GM12878 (cell line): ENCODE measurements around the gene AP3D1. TPM values are rescaled to one million over a fixed set of nuclear protein-coding genes. Genes with fewer than 3 reads are reported as not detected.

Experiments
- BCL3 ChIP-seq: IDR thresholded peaks from 2 replicates; pipeline ENCODE4 v1.6.1; 2011; ENCODE audit warnings: borderline replicate concordance, low read depth, mild to moderate bottlenecking, moderate library complexity, low read length; ENCODE audit not compliant: insufficient read depth, poor library complexity, severe bottlenecking
- DPF2 ChIP-seq: fragments of 450-650 bp; IDR thresholded peaks from 2 replicates; pipeline ENCODE4 v1.6.1; 2017; ENCODE audit warnings: mild to moderate bottlenecking
- ETV6 ChIP-seq, 2 experiments: fragments of 450-650 bp in 1 of 2; IDR thresholded peaks in 1 of 2; conservative IDR thresholded peaks in 1 of 2; 2 replicates each; pipeline ENCODE4 v1.6.1; 2014; ENCODE audit warnings: antibody characterized with exemption in 1 of 2, borderline replicate concordance in 1 of 2, low read depth in 1 of 2, mild to moderate bottlenecking in 1 of 2, moderate library complexity in 1 of 2
- JUND ChIP-seq: IDR thresholded peaks from 2 replicates; pipeline ENCODE4 v1.6.1; 2012; ENCODE audit warnings: low read depth, mild to moderate bottlenecking, low read length, improper control_type of control experiment, moderate library complexity
- KAT2A ChIP-seq: conservative IDR thresholded peaks from 2 replicates; pipeline ENCODE4 v1.6.1; 2011; ENCODE audit warnings: low read depth, low read length; ENCODE audit not compliant: control insufficient read depth
- LARP7 ChIP-seq: fragments of 450-650 bp; IDR thresholded peaks from 2 replicates; pipeline ENCODE4 v1.6.1; 2017; ENCODE audit warnings: mild to moderate bottlenecking
- NKRF ChIP-seq: fragments of 450-650 bp; conservative IDR thresholded peaks from 2 replicates; pipeline ENCODE4 v1.6.1; 2017; ENCODE audit warnings: mild to moderate bottlenecking, moderate library complexity
- NR2F1 ChIP-seq: fragments of 450-650 bp; conservative IDR thresholded peaks from 2 replicates; pipeline ENCODE4 v1.6.1; 2017; ENCODE audit warnings: mild to moderate bottlenecking
- POLR2AphosphoS2 ChIP-seq: IDR thresholded peaks from 2 replicates; pipeline ENCODE4 v1.6.1; 2011; ENCODE audit warnings: low read depth, mild to moderate bottlenecking, low read length, improper control_type of control experiment, moderate library complexity
- SMAD5 ChIP-seq: IDR thresholded peaks from 2 replicates; pipeline ENCODE4 v1.6.1; 2016; ENCODE audit warnings: antibody characterized with exemption, low read depth
- SMARCA5 ChIP-seq: fragments of 450-650 bp; IDR thresholded peaks from 2 replicates; pipeline ENCODE4 v1.6.1; 2017; ENCODE audit warnings: mild to moderate bottlenecking
- ZBTB40 ChIP-seq: fragments of 450-650 bp; IDR thresholded peaks from 2 replicates; pipeline ENCODE4 v1.6.1; 2016; ENCODE audit warnings: mild to moderate bottlenecking, moderate library complexity, borderline replicate concordance
- ZNF207 ChIP-seq: fragments of 450-650 bp; IDR thresholded peaks from 2 replicates; pipeline ENCODE4 v1.6.1; 2014; ENCODE audit warnings: antibody characterized with exemption, mild to moderate bottlenecking, borderline replicate concordance
- ZNF592 ChIP-seq: fragments of 450-650 bp; IDR thresholded peaks from 2 replicates; pipeline ENCODE4 v1.6.1; 2017; ENCODE audit warnings: mild to moderate bottlenecking, moderate library complexity
- polyA plus RNA-seq, 11 experiments: library from polyadenylated mRNA; depleted of rRNA in 4 of 11; unstranded in 6 of 11; stranded (reverse) in 5 of 11; fragments of >200 nt; fragmentation: Nextera tagmentation in 4 of 11; fragmentation: Illumina TruSeq in 1 of 11; extraction: Ambion mirVana in 4 of 11; extraction: Trizol in 1 of 11; gene quantifications; 1 replicate in 1 of 11; 2 replicates in 10 of 11; pipeline versions ENCODE4 v1.2.1 to v1.2.3, GENCODE V29; 2011 to 2016; ENCODE audit warnings: inconsistent platforms in 2 of 11, missing spikeins in 2 of 11, low read depth in 1 of 11
- total RNA-seq, 4 experiments: library from RNA; depleted of rRNA in 3 of 4; stranded (reverse); fragments of >200 nt in 3 of 4; fragmentation: Illumina TruSeq in 1 of 4; extraction: Trizol in 1 of 4; gene quantifications; 2 replicates each; pipeline versions ENCODE4 v1.2.1 to v1.2.3, GENCODE V29; 2013 to 2021

Gene AP3D1
- total and polyA plus RNA-seq, 10 of the 15 experiments (the other 5 are each of a cell fraction or from before 2014, with no cell fraction given): 1.5 to 108 (median 59.1) TPM

GRCh38 chr19:2060884-2061494 is 90.4 kb downstream of the AP3D1 start (continued):
- TF ChIP-seq ZNF592 (peak; percentile 92), LARP7 (peak; percentile 64), SMARCA5 (peak; percentile 79), BCL3 (peak; percentile 86), POLR2AphosphoS2 (0 out of 2 replicates have a peak, but pooled peaks have one; percentile 50), DPF2 (peak; percentile 89), ETV6 (conservative IDR thresholded peaks at IDR 0.05 in 1 of 2, IDR thresholded peaks at IDR 0.05 in 1 of 2; ENCODE audit: borderline replicate concordance in 1 of 2, low read depth in 1 of 2) (no peak; a peak in 1 of 4 replicates), KAT2A (no peak), NKRF (peak; percentile 74), SMAD5 (no peak), ZNF207 (peak; percentile 46; the same call in 1 of the 2 replicates), NR2F1 (peak; percentile 94), ZBTB40 (no peak), JUND (no peak)
